HG02610 (cell line): ENCODE data around the gene FOXG1.
A peak's percentile ranks its signal among the peaks of the same experiment; 100 is the strongest.

Experiments used
- ATAC-seq: cut with Tn5 transposase; IDR thresholded peaks from one replicate; pipeline ENCODE4 v1.9.1; 2021; ENCODE audit warnings: mild to moderate bottlenecking, moderate library complexity; ENCODE audit not compliant: unreplicated experiment

The FOXG1 gene

DNA sequence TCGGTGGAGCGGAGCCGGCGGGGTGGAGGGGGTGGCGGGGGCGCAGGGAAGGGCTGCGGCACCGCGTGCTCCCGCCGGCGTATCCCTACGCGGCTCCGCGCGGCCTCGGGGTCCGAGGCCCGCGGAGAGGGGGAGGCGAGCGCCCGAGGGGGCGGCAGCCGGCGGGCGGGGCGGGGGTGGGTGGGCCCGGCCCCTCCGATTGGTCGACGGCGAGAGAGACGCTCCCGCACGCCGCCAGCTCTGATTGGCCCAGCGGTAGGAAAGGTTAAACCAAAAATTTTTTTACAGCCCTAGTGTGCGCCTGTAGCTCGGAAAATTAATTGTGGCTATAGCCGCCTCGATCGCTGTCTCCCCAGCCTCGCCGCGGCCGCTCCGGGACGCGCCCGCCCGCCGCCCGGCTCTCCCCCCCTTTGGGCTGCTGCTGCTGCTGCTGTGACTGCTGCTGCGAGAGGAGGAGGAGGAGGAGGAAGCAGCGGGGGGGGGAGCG is at the start of gene FOXG1:
Gene FOXG1 (plus strand): TSS at position 319 of the 487 bp plus-strand sequence. CDS start 493 bp downstream, outside the sequence.
- ATAC-seq, result no peak

DNA sequence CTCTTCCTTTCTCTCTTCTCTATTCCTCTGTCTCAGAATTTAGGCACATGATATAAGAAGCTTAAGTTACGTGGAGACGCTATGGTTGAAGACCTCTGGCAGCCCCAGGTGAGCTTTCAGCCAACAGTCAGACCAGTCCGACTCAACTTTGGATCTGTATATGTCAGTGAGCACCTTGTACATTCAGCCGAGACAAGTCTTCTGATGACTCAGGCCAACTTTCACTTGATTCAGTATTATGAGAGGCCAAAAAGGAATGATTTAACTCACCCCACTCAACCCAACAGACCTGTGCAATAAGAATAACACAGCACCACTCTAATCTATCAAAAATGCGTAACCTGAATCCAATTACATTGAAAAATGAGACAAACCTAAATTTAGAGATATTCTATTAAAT is 47.5 kb upstream of the FOXG1 start:
- ATAC-seq, result no peak

GRCh38 chr14:28731358-28731757 is 35.2 kb upstream of the FOXG1 start:
- ATAC-seq, result no peak

DNA sequence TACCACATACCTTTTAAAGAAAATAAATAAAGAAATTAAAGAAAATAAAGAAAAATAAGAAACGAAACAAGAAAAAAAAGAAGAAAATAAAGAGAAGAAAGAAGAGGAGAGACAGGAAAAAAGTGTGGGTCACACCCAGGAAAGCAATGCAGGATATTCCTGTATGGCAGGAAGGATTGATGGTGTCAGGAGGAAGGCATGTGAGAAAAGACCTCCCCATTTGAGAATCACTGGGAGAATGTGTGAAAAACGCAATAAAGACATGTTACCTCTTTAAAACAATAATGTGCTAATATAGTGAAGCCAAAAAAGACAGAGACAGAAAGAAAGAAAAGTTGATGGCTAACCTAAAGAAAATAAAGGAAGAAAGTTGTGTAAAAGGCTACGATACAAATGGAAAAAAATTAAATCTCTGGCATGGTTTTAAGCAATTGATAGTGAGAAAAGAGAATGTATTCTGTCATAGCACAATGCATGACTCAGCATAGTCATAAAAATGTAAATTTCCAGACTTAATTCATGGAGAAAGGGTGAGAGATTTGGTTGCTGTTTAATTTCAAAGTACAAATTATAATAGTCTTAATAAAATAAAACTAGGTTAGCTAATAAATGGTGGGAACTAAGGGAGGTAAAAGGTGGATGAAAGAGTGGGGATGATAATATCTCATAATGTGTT is 24.3 kb upstream of the FOXG1 start:
- no peak for ATAC-seq

DNA sequence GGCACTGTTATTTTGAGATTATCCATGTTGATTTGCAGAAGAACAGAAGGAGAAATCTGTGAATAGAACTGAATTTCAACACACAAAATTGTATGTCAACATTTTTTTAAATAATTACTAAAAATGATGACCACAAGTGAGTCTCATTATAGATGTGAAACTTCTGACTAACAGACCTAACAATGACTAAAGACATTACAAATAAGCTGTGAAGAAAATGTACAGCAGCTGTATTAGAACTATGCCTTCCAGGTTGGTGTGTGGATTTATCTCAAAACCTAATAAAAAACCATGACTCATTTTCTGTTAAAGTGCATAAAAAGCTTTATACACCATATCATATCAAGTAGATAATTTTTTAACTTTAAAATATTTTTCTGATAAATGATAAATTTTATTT is 22.5 kb upstream of the FOXG1 start:
- ATAC-seq, result no peak

- no peak for ATAC-seq
Observed at GRCh38 chr14:28745176-28745575, 21.4 kb upstream of the FOXG1 start.

- no peak for ATAC-seq
Observed at GRCh38 chr14:28746247-28746646, 20.3 kb upstream of the FOXG1 start.

- ATAC-seq, result peak; percentile 67
Observed at GRCh38 chr14:28751467-28752058, 15.0 kb upstream of the FOXG1 start.

DNA sequence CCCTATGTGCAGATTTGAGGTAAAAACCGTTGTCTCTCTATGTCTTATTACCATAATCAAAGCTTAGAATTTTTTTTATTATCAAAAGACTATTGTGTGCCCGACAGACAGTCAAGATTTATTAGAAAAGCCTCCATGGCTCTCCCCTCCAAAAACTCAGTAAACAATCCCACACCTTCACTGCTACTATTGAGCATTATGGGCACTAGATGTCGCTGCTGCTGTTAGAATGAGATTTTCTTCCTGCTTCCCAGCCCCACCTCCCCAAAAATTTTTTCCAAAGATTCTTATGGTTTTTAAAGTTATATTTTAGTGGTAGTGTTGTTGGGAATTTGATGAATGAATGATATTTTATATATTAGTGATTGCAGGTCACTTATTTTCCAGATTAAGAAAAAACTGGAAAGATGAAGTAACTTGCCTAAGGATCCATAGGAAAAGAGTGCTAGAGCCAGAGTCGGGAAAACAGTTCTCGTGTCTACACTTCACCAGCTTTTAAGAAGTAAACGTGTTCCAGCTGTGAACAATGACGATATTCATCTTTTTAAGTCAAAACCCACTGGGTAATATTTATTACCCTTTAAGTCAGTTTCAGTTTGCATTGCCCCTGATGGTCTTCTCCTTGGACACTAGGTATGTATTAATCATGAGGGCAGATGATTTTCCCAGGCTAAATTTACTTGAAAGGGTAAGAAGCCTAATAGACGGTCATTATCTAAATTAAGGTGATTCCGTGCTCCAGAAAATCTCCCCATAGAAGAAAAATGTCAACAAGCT is 12.2 kb upstream of the FOXG1 start:
- no peak for ATAC-seq

DNA sequence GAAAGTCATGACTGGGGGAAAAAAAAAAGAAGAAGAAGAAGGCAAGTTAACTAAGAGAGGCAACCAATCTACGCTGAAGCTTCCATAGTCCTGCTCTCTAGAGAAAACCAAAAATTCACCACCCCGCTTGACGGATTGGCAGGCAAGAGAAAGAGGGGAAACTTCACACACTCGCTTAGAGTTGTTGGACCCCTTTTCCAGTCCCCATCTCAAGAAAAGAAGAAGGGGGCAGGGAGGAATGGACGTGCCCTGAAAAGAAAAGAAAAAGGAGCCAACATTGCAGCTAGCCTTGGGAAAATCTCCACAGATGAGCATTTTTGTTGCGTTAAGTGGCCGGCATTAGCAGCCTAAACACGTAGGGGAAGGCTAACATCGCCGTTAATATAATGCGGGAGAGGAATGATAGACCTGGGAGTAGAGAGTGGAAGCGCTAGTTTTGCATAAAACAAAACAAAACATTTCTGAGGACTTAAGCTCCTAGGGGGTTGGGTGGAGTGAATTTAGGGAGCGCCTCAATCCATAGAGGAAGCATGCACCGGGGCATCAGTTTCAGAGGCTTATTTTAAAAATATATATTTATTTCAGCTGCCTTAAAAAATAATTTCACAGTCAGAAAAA is 11.3 kb upstream of the FOXG1 start:
- ATAC-seq, result no peak

DNA sequence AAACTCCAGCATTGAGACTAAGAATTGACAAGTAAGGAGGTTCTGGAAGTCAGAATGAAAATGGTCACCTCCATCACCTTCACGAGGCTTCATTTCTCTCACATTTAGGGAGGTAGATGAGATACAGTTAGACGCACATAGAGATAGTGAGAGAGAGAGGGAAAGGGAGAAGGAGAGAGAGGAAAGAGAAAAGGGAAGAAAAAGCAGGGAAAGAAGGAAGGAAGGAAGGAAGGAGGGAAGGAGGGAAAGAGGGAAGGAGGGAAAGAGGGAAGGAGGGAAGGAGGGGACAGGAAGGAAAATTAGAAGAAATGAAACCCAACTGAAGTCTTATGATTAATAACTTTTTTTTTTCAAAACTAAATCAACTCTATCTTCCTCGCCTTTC is 10.7 kb upstream of the FOXG1 start:
- no peak for ATAC-seq

- ATAC-seq, result no peak
Observed at GRCh38 chr14:28756269-28756883, 10.2 kb upstream of the FOXG1 start.

- ATAC-seq, result no peak
Observed at GRCh38 chr14:28756884-28757570, 9.6 kb upstream of the FOXG1 start.

GRCh38 chr14:28757786-28758185 is 8.8 kb upstream of the FOXG1 start:
- ATAC-seq, result no peak

GRCh38 chr14:28758253-28758884 is 8.2 kb upstream of the FOXG1 start:
- ATAC-seq, result no peak

- ATAC-seq, result no peak
Observed at GRCh38 chr14:28758885-28759652, 7.5 kb upstream of the FOXG1 start.

GRCh38 chr14:28759653-28760313 is 6.8 kb upstream of the FOXG1 start:
- ATAC-seq, result no peak

- no peak for ATAC-seq
Observed at GRCh38 chr14:28760431-28760996, 6.1 kb upstream of the FOXG1 start.
